ENCODE results near the gene MAGI3.
A peak's percentile ranks its signal among the peaks of the same experiment; 100 is the strongest.
"Not testable (repeated sequence)": the region's sequence is repeated elsewhere in the genome, so short reads cannot be mapped to it uniquely, and the experiment has no call there.

The MAGI3 gene

DNA sequence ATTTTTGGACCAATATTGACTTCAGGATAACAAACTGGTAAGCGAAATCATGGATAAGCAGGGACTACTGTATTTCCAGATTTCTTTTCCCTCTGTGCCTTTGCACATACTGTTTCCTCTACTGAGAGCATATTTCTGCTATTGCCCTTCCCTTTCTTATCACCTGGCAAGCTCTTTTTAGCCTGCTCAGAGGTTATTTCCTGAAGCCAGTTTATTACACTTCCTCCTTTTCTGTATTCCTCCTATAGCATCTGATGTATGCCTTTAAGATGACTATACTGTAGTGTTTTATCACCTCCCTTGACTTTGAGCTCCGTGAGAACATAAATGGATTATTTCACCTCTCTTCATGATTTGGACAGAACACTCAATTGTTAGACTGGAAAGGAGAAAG lies 49.0 kb downstream of the MAGI3 start:
- DNase-seq = no peak

DNA sequence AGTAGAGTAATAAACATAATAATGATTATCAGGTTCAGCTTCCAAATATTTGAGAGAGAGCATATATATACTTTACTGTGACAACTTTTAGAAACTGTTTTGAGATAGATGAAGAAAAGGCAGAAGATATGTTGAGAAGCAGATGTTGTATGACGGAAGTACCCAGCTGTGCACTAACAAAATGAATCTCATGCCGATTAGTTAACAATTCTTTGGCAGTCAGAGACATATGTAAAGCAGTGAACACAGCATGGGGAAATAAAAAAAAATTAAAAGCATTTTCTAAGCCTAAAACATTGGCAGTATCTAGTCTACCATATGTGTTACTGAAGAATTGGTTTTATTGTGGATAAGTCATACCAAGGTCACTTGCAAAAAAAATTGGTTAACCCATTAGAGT lies 51.8 kb downstream of the MAGI3 start:
- no peak for DNase-seq

DNA sequence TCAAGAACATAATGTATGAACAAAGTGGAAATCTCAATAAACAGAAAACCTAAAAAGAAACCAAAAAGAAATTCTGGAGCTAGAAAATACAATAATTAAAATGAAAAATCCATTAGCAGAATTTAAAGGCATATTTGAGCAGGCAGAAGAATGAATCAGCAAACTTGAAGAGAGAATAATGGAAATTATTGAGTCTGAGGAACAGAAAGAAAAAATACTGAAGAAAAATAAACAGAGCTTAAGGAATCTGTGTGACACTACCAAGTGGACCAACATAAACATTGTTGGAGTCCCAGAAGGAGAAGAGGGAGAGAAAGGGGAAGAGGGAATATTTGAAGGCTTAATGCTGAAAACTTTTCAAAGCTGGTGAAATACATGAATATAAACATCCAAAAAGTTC lies 54.5 kb downstream of the MAGI3 start:
- DNase-seq = no peak

DNA sequence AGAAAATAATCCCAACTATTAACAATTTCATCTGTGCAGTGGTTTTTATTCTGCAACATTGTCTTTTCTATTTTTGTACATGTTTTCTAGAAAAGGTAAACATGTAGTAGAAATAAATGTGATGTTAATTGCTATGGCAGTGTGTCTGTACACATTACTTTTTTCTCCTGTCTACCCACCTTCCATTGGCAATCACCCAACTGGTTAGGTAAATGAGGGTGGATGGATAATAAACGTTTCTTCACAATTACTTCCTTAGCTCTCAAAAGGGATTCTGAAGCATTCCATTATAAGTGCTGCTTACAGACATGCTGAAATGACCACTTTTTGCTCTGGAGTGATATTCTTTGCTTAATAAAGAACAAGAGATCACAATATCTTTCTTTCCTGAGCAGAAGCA lies 61.4 kb downstream of the MAGI3 start:
- no peak for DNase-seq

DNA sequence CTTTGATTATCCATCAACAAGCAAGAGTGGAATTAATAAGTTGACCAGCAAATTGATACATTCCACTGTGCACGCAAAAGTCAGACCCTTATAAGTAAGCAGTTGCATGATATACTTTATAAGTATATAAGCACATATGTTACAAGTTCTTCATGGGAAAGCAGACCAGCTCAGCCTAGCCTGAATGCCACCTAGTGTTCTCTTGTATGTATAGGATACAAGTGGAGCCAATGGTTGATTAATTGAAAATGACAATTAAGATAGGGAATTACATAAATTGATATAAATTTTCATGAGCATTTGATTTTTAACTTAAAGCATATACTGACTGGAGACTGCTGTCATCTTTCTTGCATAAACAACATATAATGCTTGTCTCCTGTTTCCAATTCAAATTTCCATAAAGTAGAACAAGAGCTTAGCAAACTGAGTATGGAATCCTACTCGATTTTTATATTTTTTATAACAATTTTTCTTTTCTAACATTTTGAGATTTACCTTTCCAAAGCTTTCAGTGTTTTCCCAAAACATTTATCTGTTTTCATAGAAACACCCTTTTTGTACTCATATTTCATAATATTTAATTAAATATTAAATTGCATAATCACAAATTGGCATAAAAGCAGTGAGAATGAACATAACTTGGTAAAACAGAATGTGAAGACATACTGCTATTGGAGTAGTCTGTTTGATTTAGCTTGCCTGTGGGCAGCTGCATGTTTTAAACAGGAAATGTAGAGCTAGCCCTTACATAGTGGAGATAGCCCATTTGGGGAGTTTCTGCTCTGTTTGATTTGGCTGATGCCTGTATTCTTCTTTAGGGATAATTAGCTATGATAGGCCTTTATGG lies 62.8 kb downstream of the MAGI3 start:
- no peak for DNase-seq

DNA sequence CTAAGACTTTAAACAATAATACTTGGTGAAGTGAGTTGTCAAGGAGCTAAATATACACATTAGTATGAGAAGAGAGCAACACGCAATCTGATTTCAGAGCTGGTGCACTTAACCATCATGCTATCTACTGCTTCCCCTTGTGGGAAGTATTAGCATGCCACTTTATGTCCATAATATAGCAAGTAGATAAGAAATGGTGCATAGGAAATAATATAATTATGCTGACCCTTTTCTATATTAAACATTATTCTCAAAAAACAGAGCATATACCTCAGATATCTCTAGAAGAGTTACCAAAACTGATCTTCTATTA lies 63.4 kb downstream of the MAGI3 start:
- DNase-seq = no peak

DNA sequence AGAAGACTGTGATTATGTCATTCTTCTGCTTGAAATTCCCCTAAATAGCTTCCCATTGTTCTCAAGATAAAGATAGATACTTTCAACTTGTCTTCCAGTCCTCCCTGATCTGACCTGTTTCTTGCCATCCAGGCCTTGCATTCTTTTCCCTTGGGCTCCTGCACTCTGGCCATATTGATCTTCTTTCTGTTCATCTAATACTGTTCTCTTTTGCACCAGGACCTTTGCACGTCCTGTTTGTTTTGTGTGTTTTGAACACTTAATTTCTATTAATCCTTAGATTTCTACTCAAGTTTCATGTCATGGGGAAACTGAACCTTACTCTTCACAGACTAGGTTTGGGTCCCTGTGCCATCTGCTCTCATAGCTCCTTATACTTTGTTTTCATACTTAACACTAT lies 65.1 kb downstream of the MAGI3 start:
- no peak for DNase-seq

DNA sequence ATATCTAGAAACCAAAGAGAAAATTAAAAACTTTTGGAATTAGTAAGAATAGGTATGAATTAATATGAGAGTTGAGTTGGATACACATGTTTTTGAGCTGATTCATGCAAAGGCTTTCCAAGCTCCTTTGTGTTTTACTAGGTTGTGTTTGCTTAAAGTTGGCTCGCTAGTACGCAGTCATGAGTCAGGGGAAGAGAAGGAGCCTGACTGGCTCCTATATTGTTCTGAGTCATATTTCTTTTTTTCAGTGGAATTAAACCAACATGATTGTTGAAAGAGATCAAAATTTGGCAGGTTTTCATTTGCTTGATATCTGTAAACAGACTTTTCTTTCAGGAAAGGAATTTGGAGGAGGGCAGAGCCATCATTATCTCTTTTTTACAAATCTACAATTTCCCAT lies 66.7 kb downstream of the MAGI3 start:
- peak in 3 of 51 donors; percentile 1 to 30 (median 8) for DNase-seq

DNA sequence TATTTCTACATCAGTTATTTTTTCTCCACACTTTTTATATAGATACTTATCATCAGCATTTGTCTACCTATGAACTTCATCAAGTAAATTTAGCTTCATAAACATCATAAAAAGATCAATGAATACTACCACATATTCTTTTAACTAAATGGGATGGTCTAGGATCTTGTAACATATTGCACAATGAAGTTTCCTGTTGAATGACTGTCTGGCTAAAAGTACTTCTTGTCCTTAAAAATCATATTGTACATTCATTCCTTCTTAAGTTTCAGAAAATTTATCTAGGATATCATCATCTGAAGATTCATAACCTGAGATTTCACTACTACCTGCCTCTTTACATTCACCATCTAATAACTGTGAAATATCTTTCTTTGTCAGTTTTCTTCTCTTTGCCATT lies 69.0 kb downstream of the MAGI3 start:
- no peak for DNase-seq

DNA sequence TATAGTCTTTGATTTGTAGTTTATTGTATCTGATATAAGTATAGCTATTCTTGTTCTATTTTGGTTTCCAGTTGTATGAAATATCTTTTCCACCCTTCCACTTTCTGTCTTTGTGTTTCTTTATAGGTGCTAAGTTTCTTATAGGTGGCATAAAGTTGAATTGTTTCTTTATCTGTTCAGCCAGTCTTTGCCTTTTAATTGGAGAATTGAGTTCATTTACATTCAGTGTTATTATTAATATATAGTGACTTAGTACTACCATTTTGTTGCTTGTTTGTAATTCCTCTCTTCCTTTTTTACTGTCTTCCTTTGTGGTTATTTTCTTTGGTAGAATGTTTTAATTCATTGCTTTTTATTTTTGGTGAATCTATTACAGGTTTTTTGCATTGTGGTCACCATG lies 77.7 kb downstream of the MAGI3 start:
- DNase-seq = no peak

DNA sequence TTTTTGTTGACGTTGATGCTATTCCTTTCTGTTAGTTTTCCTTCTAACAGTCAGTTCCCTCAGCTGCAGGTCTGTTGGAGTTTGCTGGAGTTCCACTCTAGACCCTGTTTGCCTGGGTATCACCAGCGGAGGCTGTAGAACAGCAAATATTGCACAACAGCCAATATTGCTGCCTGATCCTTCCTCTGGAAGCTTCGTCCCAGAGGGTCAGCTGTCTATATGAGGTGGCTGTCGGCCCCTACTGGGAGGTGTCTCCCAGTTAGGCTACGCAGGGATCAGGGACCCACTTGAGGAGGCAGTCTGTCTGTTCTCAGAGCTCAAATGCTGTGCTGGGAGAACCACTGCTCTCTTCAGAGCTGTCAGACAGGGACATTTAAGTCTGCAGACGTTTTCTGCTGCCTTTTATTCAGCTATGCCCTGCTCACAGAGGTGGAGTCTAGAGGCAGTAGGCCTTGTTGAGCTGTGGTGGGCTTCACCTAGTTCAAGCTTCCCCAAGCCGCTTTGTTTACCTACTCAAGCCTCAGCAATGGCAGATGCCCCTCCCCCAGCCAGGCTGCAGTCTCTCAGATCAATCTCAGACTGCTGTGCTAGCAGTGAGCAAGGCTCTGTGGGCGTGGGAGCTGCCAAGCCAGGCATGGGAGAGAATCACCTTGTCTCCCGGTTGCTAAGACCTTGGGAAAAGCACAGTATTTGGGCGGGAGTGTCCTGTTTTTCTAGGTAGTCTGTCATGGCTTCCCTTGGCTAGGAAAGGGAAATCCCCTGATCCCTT lies 88.3 kb downstream of the MAGI3 start:
- DNase-seq = not testable (repeated sequence)

DNA sequence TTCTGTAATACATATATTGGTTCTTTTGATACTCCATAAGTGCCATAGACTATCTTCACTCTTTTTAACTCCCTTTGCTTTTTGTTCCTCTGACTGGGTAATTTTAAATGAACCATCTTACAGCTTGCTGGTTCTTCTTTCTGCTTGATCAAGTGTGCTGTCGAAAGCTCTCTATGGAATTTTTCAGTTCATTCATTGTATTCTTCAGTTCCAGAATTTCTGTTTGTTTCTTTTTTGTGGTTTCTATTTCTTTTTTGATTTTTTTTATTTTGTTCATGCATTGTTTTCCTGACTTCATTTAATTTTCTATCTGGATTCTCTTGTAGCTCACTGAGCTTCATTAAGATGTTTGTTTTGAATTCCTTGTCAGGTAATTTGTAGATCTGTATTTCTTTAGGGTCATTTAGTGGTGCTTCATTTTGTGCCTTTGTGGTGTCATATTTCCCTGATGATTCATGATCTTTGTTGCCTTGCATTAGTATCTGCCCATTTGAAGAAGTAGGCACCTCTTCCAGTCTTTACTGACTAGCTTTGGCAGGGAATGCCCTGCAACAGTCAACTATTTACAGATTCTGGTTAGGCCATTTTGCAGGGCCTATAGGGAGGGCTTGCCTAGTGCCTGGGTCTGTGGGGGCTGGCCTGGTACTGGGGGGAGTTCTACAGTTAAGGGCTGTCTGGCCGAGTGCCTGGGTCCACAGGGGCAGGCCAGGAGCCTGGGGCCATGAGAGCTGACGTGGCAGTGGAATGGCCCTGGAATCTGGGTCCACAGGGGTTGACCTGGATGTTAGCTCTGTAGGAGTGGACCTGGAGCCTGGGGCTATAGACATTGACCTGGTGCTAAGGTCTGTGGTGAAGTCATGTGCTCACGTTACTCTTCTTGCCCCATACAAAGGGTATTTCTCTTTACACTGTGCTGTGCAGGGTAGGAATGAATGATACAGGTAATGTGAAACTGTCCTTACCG lies 89.7 kb downstream of the MAGI3 start:
- no peak for DNase-seq

DNA sequence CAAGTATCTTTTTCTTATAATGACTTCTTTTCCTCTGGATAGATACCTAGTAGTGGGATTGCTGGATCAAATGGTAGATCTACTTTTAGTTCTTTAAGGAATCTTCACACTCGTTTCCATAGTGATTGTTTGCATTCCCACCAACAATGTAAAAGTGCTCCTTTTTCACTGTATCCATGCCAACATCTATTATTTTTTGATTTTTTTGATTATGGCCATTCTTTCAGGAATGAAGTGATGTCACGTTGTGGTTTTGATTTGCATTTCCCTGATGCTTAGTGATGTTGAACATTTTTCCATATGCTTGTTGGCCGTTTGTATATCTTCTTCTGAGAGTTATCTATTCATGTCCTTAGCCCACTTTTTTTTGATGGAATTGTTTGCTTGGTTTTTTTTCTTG lies 94.8 kb downstream of the MAGI3 start:
- DNase-seq = not testable (repeated sequence)

DNA sequence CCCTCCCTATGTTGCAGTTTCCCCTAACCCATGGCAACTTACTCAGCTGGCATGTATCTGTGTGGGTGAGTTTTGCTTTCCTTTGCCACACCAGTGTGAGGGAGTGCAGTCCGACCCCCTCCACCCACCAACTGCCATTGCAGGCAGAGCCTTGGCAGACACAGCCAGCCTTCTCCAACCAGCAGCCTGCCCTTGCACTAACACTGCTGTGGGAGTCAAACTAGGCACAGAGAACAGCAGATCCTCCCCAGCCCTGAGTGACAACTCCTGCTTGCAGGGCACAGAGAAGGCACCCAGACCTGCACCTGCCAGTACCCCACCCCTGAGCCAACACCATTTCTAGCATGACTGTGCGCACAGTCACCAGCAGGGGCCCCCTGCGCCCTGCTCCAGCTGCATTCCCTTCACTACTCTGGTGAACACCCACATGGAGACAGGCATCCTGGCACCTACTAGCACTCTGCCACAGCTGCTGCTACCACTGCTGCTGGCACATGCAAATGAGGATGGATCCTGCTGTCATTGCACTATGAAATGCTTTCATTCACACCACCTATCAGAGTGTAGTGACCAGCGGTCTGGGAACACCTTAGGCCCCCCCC lies 98.4 kb downstream of the MAGI3 start:
- DNase-seq = no peak

DNA sequence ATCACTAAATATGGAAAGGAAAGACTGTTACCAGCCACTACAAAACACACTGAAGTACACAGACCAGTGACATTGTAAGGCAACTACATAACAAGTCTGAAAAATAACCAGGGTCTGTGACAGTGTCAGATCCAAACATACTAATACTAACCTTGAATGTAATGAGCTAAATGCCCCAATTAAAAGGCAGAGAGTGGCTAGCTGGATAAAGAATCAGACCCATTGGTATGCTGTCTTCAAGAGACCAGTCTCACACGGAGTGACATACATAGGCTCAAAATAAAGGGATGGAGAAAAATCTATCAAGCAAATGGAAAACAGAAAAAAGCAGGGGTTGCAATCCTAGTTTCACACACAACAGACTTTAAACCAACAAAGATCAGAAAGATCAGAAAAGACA lies 100.1 kb downstream of the MAGI3 start:
- no peak for DNase-seq

DNA sequence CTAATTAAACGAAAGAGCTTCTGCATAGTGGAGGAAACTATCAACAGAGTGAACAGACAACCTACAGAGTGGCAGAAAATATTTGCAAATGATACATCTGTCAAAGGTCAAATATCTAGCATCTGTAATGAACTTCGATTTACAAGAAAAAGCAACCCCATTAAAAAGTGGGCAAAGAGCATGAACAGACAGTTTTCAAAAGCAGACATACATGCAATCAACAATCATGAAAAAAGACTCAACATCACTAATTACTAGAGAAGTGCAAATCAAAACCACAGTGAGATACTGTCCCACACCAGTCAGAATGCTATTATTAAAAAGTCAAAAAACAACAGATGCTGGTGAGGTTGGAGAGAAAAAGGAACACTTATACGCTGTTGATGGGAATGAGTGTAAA lies 103.2 kb downstream of the MAGI3 start:
- DNase-seq = no peak

DNA sequence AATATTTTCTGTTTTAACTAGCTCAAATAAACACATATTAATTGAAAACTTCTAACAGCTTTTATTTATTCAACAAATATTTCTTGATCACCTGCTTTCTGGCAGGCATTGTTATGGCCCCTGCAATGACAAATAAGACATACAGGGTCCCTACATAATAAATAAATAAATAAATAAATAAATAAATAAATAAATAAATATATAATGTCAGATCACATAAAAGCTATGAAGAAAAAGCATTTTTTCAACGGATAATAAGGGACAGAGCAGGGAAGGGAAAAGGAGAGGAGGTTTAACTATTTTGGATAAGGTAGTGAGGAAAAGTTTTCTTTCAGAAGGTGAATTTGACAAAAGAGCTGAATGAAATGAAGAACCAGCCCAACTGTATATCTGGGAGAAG lies 115.0 kb downstream of the MAGI3 start:
- DNase-seq = no peak

DNA sequence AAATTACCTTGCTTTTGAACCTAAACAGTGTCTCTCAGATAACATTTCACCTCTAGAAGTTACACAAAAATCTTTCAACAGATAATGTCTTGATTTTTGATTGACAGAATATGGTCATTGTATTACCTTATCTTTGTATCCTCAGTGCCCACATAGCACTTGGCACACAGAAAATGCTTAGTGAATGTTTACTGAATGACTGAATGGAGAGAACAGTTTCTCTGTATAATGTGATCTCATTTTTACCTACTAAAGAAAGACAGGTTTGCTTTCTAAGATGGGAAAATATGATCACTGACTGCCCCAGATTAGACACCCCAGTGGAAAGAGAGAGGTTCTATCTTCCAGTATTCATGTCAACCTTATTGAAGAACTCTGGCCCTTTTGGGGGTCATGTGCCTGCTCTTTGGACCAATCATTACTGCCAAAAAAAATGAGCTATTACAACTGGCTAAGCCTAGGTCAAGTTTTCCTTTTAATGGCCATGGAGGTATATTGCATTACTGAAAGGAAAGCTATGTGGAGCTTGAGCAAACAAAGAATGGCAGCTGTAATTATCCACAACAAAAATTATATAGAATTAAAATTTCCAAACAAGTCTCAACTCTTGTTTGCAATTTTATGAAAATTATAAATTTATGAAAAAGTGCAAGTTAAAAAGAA lies 117.4 kb downstream of the MAGI3 start:
- DNase-seq = no peak

DNA sequence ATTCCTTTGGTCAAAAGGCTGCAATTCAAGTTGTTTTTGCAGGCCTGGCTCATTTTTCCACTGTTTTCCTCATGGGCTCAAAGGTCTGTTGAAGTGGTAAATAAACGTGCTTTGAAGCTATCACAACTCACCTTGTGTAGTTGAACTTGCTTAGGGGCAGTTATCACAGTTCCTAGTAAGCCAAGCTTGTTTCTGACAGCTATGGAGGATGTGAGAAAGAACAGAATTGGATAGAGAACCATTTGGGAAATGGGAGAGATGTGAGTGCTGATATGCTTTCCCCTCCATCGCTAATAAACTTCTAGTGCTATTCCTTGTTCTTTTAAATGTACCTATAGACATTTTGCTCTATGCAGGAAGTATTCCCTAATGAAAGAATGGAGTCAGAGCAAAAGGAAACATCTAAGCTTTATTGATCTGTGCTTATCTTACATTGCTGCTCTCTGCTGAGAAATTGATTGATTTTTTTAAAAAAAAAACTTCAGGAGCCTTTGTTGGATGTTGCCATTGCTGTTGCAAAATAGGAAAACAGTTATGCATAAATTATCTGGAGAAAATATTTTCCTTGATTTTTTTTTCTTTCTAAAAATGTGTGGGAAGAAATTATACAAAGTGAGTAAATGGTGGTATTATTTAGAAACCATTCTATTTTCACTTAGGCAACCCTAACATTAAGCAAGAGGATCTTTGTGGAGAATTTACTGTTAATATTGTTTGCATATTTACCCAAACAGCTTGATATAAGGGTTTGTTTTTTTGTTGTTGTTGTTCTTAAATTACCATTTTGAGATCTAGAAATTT lies 118.2 kb downstream of the MAGI3 start:
- DNase-seq = no peak

DNA sequence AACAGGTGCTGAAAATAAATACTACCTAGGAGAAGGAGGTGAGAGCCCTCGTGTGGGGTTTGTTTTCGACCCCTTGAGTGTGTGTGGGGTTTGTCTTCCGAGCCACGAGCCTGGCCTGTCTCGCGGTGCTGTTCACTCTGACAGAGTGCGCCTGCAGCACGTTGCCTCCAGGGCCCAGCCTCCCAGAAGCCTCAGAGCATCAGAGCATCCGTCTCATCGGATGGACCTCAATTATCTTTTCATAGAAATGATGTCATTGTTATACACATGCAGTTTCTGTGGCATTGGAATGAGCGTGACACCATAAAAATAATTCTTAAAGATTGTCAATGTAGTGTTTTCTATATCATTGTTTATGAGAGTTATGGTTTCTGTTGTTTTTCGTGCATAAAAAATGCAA lies 119.5 kb downstream of the MAGI3 start:
- not testable (repeated sequence) for DNase-seq

Measured in hypothalamus (tissue), 51 donors.